Stomach (tissue), 9 donors: ENCODE data around the gene CAMSAP3. TPM values are rescaled to one million over a fixed set of nuclear protein-coding genes. Genes with fewer than 3 reads are reported as not detected.
"Not testable (repeated sequence)": the region's sequence is repeated elsewhere in the genome, so short reads cannot be mapped to it uniquely, and the experiment has no call there.

Experiments
- DNase-seq, 2 donors: peaks; one replicate each; pipeline versions ENCODE4 v3.0.0 to v3.0.0-alpha.2; 2013 to 2019
- H3K27ac ChIP-seq, 5 donors: fragments of 200-600 bp in 4 of 5; sonication (generic) in 4 of 5; one replicate each; pipeline ENCODE4 v1.5.1; 2013 to 2019; ENCODE audit warnings: mild to moderate bottlenecking in 1 of 5, moderate library complexity in 1 of 5
- H3K27me3 ChIP-seq, 3 donors: fragments of 200-600 bp; sonication (generic); one replicate each; pipeline ENCODE4 v1.5.1; 2017 to 2019; ENCODE audit warnings: mixed run types in 1 of 3
- H3K36me3 ChIP-seq, 4 donors: fragments of 200-600 bp; sonication (generic); 1 replicate in 3 of 4; 2 replicates in 1 of 4; pipeline ENCODE4 v1.5.1; 2016 to 2019
- H3K4me1 ChIP-seq, 4 donors: fragments of 200-600 bp; sonication (generic); one replicate each; pipeline ENCODE4 v1.5.1; 2016 to 2019
- H3K4me3 ChIP-seq, 4 donors: fragments of 200-600 bp; sonication (generic) in 3 of 4; one replicate each; pipeline ENCODE4 v1.5.1; 2016 to 2019; ENCODE audit warnings: mild to moderate bottlenecking in 1 of 4
- H3K9me3 ChIP-seq, 4 donors: fragments of 200-600 bp; sonication (generic); one replicate each; pipeline ENCODE4 v1.5.1; 2016 to 2019
- EP300 ChIP-seq: sonication (generic); formaldehyde crosslinking; IDR thresholded peaks from one replicate; pipeline ENCODE4 v1.6.1; 2017; ENCODE audit warnings: antibody characterized with exemption
- POLR2A ChIP-seq, 4 donors: fragments of 450-650 bp; IDR thresholded peaks; one replicate each; pipeline ENCODE4 v1.6.1; 2016; ENCODE audit warnings: antibody characterized with exemption in 4 of 4, control low read depth in 2 of 4, mild to moderate bottlenecking in 1 of 4, moderate library complexity in 1 of 4
- POLR2AphosphoS5 ChIP-seq, 3 donors: sonication (generic); formaldehyde crosslinking; IDR thresholded peaks; one replicate each; pipeline ENCODE4 v1.6.1; 2016; ENCODE audit warnings: antibody characterized with exemption in 3 of 3
- WGBS, 5 donors: extraction: QIAGEN DNeasy Blood & Tissue Kit in 3 of 5; methylation state at CpG; one replicate each; pipeline versions ENCODE4 v1.1.5 to v1.1.7; 2013 to 2018; 5-methylcytosine and 5-hydroxymethylcytosine counted together
- intact Hi-C: fragments of 100-400 bp; cut with DNase I; formaldehyde crosslinking; loops from one replicate; pipeline ENCODE4 v1.15.1; 2023; ENCODE audit warnings: low total_unique reads
- polyA plus RNA-seq, 3 donors: library from polyadenylated mRNA; stranded (reverse); fragments of 200-250 nt; gene quantifications; one replicate each; pipeline ENCODE4 v1.2.3, GENCODE V29; 2013
- total RNA-seq, 5 donors: library from RNA; depleted of rRNA; stranded (reverse); fragments of >200 nt; gene quantifications; one replicate each; pipeline versions ENCODE4 v1.1.0 to v1.2.3, GENCODE V29; 2014 to 2016
- TF ChIP-seq, protein P1 (sequence below), 7 experiments: fragments of 450-650 bp in 4 of 7; fragments of 200-600 bp in 3 of 7; sonication (generic) in 3 of 7; IDR thresholded peaks; one replicate each; pipeline ENCODE4 v1.5.1; 2016 to 2019; ENCODE audit warnings: antibody characterized with exemption in 7 of 7, control low read depth in 2 of 7, mild to moderate bottlenecking in 1 of 7
- donor health status: healthy with polysubstance abuse.
- donor health status: Bipolar disorder and iron deficiency.
- donor health status: healthy.

CAMSAP3 gene
- total and polyA plus RNA-seq, 8 donors, result 5.5 to 232 (median 32.2) TPM

DNA sequence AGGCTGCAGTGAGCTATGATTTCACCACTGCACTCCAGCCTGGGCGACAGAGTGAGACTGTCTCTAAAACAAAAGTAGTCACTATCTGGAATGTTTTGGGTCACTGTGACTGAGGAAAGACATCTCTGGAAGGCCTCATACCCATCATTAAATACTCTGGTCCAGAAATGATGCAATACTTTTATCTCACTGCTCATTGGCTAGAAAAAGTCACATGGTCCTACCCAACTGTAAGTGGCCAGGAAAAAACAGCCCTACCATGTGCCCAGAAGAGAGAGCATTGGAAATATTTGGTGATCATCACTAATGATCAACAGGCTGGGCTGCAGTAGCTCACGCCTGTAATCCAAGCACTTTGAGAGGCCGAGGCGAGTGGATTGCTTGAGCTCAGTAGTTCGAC is 30.3 kb upstream of the CAMSAP3 start:
- intact Hi-C loops, result loop anchor here (5.0 kb wide), 1 partner anchor 237 kb away; no protein-coding TSS in a partner anchor
- Histone ChIP-seq H3K4me3 (no peak overlapping the region), H3K4me1 (peaks cover 0 to 9% (median 0%) of the 10 kb centered on the region in 4 donors), H3K9me3 (no peaks in the 10 kb centered on the region), H3K36me3 (peaks cover 10 to 24% (median 18%) of the 10 kb centered on the region in 4 donors), H3K27ac (no peak overlapping the region), H3K27me3 (no peaks in the 10 kb centered on the region)
- TF ChIP-seq, protein P1, sequence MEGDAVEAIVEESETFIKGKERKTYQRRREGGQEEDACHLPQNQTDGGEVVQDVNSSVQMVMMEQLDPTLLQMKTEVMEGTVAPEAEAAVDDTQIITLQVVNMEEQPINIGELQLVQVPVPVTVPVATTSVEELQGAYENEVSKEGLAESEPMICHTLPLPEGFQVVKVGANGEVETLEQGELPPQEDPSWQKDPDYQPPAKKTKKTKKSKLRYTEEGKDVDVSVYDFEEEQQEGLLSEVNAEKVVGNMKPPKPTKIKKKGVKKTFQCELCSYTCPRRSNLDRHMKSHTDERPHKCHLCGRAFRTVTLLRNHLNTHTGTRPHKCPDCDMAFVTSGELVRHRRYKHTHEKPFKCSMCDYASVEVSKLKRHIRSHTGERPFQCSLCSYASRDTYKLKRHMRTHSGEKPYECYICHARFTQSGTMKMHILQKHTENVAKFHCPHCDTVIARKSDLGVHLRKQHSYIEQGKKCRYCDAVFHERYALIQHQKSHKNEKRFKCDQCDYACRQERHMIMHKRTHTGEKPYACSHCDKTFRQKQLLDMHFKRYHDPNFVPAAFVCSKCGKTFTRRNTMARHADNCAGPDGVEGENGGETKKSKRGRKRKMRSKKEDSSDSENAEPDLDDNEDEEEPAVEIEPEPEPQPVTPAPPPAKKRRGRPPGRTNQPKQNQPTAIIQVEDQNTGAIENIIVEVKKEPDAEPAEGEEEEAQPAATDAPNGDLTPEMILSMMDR (IDR thresholded peaks at IDR 0.05), result no peak
- no peak for TF ChIP-seq EP300
- no peak for TF ChIP-seq POLR2AphosphoS5 (IDR thresholded peaks at IDR 0.05)
- no peak for TF ChIP-seq POLR2A (IDR thresholded peaks at IDR 0.05)
- DNase-seq, result no peak
- WGBS, 5 donors, result 68 to 94% (median 86%) methylated on average over 5 of the region's 5 CpGs

DNA sequence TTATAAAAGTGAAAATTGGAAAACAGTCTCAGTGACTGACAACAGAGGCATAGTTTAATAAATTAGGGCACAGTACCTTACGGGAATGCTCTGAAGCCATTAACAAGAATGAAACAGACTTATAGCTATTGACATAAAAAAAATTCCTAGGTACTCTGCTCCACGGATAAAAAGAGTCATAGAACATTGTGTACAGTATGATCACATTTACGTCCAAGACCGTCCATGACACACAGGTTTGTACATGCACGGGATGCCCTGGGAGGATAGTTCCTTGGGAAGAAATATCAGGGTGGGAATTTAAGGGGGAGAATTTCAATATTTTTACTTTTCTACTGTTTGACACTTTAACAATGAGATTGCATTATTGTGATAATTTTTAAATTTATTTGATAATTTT is 24.9 kb upstream of the CAMSAP3 start:
- no peak for TF ChIP-seq POLR2AphosphoS5 (IDR thresholded peaks at IDR 0.05)
- TF ChIP-seq EP300, result no peak
- no peak for TF ChIP-seq POLR2A (IDR thresholded peaks at IDR 0.05)
- TF ChIP-seq, protein P1 (IDR thresholded peaks at IDR 0.05), result no peak
- Histone ChIP-seq H3K4me1 (peaks cover 0 to 9% (median 0%) of the 10 kb centered on the region in 4 donors), H3K27me3 (no peaks in the 10 kb centered on the region), H3K4me3 (no peak overlapping the region), H3K27ac (no peak overlapping the region), H3K36me3 (no peaks in the 10 kb centered on the region), H3K9me3 (no peaks in the 10 kb centered on the region)
- intact Hi-C loops, result loop anchor here (10.0 kb wide), 1 partner anchor 114 kb away; the partner anchor contains the start of gene TRAPPC5
- no peak for DNase-seq
- WGBS, 5 donors, result 68 to 80% (median 70%) methylated on average over 5 of the region's 5 CpGs

DNA sequence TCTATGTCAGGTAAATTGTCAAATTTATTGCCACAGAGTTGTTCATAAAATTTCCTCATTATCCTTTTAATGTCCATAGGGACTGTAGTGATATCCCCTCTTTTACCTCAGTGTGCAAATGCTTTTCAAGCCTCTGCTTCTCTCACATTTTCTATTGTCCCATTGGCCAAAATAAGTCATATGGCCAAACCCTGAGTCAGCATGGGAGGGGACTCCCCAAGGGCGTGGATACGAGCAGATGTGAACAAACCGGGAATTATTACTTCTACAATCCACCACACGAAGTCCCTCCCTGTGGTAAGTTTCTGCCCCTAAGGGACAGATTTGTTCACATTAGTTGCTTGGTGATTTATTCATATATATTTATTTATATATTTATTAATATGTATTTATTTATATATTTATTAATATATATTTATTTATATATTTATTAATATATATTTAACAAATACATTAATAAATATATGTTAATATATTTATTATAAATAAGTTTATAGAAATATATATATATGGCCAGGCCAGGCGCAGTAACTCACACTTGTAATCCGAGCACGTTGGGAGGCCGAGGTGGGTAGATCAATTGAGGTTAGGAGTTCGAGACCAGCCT is 20.1 kb upstream of the CAMSAP3 start:
- H3K36me3 ChIP-seq, result no peaks in the 10 kb centered on the region
- no peak overlapping the region for H3K4me3 ChIP-seq
- H3K27me3 ChIP-seq, result no peaks in the 10 kb centered on the region
- H3K9me3 ChIP-seq, result no peaks in the 10 kb centered on the region
- TF ChIP-seq POLR2AphosphoS5 (IDR thresholded peaks at IDR 0.05) (no peak), POLR2A (IDR thresholded peaks at IDR 0.05) (no peak), EP300 (no peak)
- TF ChIP-seq, protein P1 (IDR thresholded peaks at IDR 0.05), result no peak
- H3K4me1 ChIP-seq, result no peaks in the 10 kb centered on the region
- 63 to 70% (median 67%) methylated on average over 9 of the region's 9 CpGs for WGBS, 5 donors
- DNase-seq, result no peak
- intact Hi-C loops, result loop anchor here (10.0 kb wide), 1 partner anchor 109 kb away; the partner anchor contains the start of gene TRAPPC5
- no peak overlapping the region for H3K27ac ChIP-seq

DNA sequence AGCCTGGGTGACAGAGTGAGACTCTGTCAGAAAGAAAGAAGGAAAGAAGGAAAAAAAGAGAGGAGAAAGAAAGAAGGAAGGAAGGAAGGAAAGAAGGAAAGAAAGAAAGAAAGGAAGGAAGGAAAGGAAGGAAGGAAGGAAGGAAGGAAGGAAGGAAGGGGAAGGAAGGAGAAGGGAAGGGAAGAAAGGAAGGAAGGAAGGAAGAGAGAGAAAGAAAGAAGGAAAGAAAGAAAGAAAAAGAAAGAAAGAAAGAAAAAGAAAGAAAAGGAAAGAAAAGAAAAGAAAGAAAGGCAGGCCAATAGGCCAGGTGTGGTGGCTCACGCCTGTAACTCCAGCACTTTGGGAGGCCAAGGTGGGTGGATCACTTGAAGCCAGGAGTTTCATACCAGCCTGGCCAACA is 18.2 kb upstream of the CAMSAP3 start:
- not testable (repeated sequence) for H3K4me3 ChIP-seq, H3K4me1 ChIP-seq, H3K27me3 ChIP-seq, H3K27ac ChIP-seq, H3K36me3 ChIP-seq, DNase-seq, H3K9me3 ChIP-seq
- intact Hi-C loops, result loop anchor here (10.0 kb wide), 1 partner anchor 107 kb away; the partner anchor contains the start of gene TRAPPC5
- 89 to 100% (median 94%) methylated on average over 1 of the region's 1 CpG for WGBS, 5 donors

DNA sequence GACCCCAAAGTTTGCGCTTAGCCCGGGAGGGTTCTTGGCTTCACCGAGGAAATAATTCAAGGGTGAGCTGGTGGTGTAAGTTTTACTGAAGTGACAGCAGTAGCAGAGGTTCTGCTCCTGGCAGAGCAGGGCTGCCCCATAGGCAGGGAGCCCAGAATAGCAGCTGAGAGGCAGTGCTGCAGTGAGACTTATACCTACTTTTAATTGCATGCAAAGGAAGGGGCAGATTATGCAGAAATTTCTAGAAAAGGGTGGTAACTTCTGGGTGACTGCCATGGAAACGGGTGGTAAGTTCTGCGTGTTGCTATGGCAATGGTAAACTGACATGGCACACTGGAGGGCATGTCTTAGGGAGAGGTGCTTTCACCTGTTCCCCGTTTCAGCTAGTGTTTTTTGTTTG is 17.5 kb upstream of the CAMSAP3 start:
- Histone ChIP-seq H3K27me3 (no peaks in the 10 kb centered on the region), H3K4me3 (no peak overlapping the region), H3K36me3 (no peaks in the 10 kb centered on the region), H3K27ac (no peak overlapping the region), H3K4me1 (no peaks in the 10 kb centered on the region), H3K9me3 (no peaks in the 10 kb centered on the region)
- 54 to 63% (median 55%) methylated on average over 6 of the region's 6 CpGs for WGBS, 5 donors
- TF ChIP-seq, protein P1 (IDR thresholded peaks at IDR 0.05), result no peak
- no peak for TF ChIP-seq EP300
- no peak for TF ChIP-seq POLR2AphosphoS5 (IDR thresholded peaks at IDR 0.05)
- no peak for TF ChIP-seq POLR2A (IDR thresholded peaks at IDR 0.05)
- intact Hi-C loops, result loop anchor here (10.0 kb wide), 1 partner anchor 107 kb away; the partner anchor contains the start of gene TRAPPC5
- DNase-seq, result no peak
